HG02610 (cell line): ENCODE data around the gene CYB5B.

Experiments
- ATAC-seq: cut with Tn5 transposase; IDR thresholded peaks from one replicate; pipeline ENCODE4 v1.9.1; 2021; ENCODE audit warnings: mild to moderate bottlenecking, moderate library complexity; ENCODE audit not compliant: unreplicated experiment

The CYB5B gene

DNA sequence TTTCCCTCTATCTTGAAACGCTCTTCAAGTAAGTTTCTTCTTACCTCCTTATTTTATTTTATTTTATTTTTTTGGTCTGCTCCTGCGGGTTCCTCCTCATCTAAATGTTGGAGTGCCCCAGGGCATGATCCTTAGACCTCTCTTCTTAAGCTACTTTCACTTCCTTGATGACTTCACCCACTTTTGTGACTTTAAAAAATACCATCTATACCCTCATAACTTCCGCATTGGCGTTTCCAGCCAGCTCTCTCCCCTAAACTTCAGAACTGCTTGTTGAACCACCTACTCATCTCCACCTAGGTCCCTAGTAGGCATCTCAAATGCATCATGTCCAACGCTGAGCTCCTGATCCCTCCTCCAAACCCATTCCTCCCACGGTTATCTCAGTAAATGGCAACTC is 89.9 kb downstream of the CYB5B start:
- ATAC-seq, result no peak
